ENCODE data around the gene ELF1. TPM values are rescaled to one million over a fixed set of nuclear protein-coding genes. Genes with fewer than 3 reads are reported as not detected.
"Not testable (repeated sequence)": the region's sequence is repeated elsewhere in the genome, so short reads cannot be mapped to it uniquely, and the experiment has no call there.

The ELF1 gene
- polyA plus RNA-seq, 1 experiment: 46.8 TPM

- DNase-seq (ENCODE audit: low read depth, low spot score): no peak
- no peak overlapping the region for H3K27ac ChIP-seq (ENCODE audit: low read depth, low read length)
- ChIA-PET POLR2A (interaction anchor here (0.5 kb wide), 1 partner anchor 11 kb away, joined by 3 read pairs; no protein-coding TSS in a partner anchor), CTCF (no interaction called here)
- H3K27me3 ChIP-seq (ENCODE audit: control insufficient read depth, insufficient read depth, low read length): no peaks in the 10 kb centered on the region
- H3K9me3 ChIP-seq (ENCODE audit: control insufficient read depth, insufficient read depth, low read length): no peaks in the 10 kb centered on the region
- no peak for TF ChIP-seq CTCF (IDR thresholded peaks at IDR 0.05; ENCODE audit: low read depth, low read length)
- no peak overlapping the region for H3K4me3 ChIP-seq (ENCODE audit: low read depth, low read length)
Observed at GRCh38 chr13:40932252-40932651, 86.9 kb downstream of the ELF1 start.

DNA sequence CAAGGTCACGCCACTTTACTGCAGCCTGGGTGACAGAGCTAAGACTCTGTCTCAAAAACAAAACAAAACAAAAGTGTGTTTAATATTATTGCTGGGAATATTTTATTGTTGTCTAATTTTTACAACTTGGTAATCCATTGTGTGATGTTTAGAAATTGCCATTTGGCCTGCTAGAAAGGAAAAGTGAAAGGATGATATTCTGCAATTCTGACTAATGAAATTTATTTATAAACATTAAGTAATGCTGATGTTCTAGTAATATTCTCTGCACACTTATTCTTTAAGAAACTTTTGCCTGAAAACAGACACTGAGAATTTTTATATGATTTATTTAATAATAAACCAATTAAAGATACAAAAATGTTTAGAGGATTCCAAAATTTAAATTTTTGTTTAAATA is 87.4 kb downstream of the ELF1 start:
- Histone ChIP-seq H3K27me3 (ENCODE audit: control insufficient read depth, insufficient read depth, low read length) (no peaks in the 10 kb centered on the region), H3K9me3 (ENCODE audit: control insufficient read depth, insufficient read depth, low read length) (no peaks in the 10 kb centered on the region; the same call in 1 of the 2 replicates), H3K4me3 (ENCODE audit: low read depth, low read length) (no peak overlapping the region), H3K27ac (ENCODE audit: low read depth, low read length) (no peak overlapping the region)
- TF ChIP-seq CTCF (IDR thresholded peaks at IDR 0.05; ENCODE audit: low read depth, low read length): no peak
- ChIA-PET CTCF (no interaction called here), POLR2A (no interaction called here)
- DNase-seq (ENCODE audit: low read depth, low spot score): no peak

DNA sequence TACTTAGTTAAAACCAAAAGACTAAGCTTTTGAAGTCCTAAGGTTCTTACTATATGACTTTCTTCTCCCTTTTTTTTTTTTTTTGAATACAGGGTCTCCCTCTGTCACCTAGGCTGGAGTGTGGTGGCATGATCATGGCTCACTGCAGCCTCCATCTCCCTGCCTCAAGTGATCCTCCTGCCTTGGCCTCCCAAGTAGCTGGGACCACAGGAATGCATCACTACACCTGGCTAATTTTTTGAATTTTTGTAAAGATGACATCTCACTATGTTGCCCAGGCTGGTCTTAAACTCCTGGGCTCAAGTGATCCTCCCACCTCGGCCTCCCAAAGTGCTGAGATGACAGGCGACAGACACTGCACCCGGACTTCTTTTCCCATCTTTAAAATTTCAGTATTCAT is 89.2 kb downstream of the ELF1 start:
- CTCF ChIA-PET: interaction anchor here (0.5 to 0.7 kb wide), 3 partner anchors 10 to 1276 kb away, joined by 3 to 4 read pairs (median 3); no protein-coding TSS in a partner anchor
- H3K27ac ChIP-seq (ENCODE audit: low read depth, low read length); H3K9me3 ChIP-seq (ENCODE audit: control insufficient read depth, insufficient read depth, low read length); POLR2A ChIA-PET; H3K4me3 ChIP-seq (ENCODE audit: low read depth, low read length); DNase-seq (ENCODE audit: low read depth, low spot score); H3K27me3 ChIP-seq (ENCODE audit: control insufficient read depth, insufficient read depth, low read length): not testable (repeated sequence)

DNA sequence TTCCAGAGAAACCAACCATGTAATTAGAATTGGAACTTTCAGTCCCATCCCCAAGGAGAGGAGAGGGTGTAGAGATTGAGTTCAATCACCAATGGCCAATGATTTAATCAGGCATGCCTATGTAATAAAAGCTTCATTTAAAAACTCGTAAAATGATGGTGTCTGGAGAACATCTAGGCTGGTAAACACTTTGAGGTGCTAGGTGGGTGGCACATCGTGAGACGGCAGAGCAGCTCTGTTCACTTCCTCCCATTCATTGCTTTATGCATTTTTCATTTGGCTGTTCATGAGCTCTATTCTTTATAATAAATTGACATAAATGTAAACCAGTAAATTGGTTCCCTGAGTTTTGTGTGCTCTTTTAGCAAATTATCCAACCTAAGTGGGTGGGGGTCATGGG is 90.1 kb downstream of the ELF1 start:
- H3K27me3 ChIP-seq (ENCODE audit: control insufficient read depth, insufficient read depth, low read length): no peaks in the 10 kb centered on the region
- no peak overlapping the region for H3K27ac ChIP-seq (ENCODE audit: low read depth, low read length)
- no peaks in the 10 kb centered on the region; the same call in 1 of the 2 replicates for H3K9me3 ChIP-seq (ENCODE audit: control insufficient read depth, insufficient read depth, low read length)
- no peak overlapping the region for H3K4me3 ChIP-seq (ENCODE audit: low read depth, low read length)
- no peak for DNase-seq (ENCODE audit: low read depth, low spot score)
- no peak for TF ChIP-seq CTCF (IDR thresholded peaks at IDR 0.05; ENCODE audit: low read depth, low read length)
- CTCF ChIA-PET: interaction anchor here (0.7 kb wide), 1 partner anchor 145 kb away, joined by 3 read pairs; no protein-coding TSS in a partner anchor
- POLR2A ChIA-PET: no interaction called here

DNA sequence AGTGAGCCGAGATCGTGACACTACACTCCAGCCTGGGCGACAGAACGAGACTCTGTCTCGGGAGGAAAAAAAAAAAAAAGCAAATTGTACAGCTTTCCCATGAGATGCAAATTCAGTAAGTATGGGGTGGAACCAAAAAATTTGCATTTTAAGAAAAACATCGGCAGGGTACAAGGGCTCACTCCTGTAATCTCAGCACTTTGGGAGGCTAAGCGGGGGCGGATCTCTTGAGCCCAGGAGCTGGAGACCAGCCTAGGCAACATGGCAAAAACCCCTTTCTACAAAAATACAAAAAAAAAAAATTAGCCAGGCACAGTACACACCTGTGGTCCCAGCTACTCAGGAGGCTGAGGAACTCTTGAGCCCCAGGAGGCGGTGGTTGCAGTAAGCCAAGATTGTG is 91.2 kb downstream of the ELF1 start:
- ChIA-PET POLR2A (no interaction called here), CTCF (no interaction called here)
- H3K4me3 ChIP-seq (ENCODE audit: low read depth, low read length): no peak overlapping the region
- H3K9me3 ChIP-seq (ENCODE audit: control insufficient read depth, insufficient read depth, low read length): no peaks in the 10 kb centered on the region; the same call in 1 of the 2 replicates
- no peak for TF ChIP-seq CTCF (IDR thresholded peaks at IDR 0.05; ENCODE audit: low read depth, low read length)
- DNase-seq (ENCODE audit: low read depth, low spot score): no peak
- no peaks in the 10 kb centered on the region for H3K27me3 ChIP-seq (ENCODE audit: control insufficient read depth, insufficient read depth, low read length)
- no peak overlapping the region for H3K27ac ChIP-seq (ENCODE audit: low read depth, low read length)

DNA sequence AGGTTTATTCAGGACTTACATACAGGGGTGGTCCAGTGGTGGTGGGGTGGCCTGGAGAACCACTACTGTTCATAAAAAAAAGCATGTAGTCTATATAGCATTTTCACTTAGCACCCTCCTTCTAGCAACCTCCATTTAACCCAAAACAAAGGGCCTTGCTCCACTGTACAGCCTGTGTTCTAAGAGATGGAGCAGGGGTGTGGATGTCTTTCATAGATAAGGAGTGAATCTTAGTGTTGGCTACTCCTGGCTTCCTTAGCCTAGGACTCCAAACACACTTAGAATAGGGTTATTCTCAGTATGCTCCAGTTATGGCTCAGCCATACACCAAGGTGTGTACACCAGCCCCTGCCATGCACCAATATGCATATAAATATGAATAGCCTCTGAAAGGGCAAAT is 95.2 kb downstream of the ELF1 start:
- Histone ChIP-seq H3K9me3 (ENCODE audit: control insufficient read depth, insufficient read depth, low read length) (peaks cover 4% of the 10 kb centered on the region; the same call in 1 of the 2 replicates), H3K4me3 (ENCODE audit: low read depth, low read length) (no peak overlapping the region), H3K27ac (ENCODE audit: low read depth, low read length) (no peak overlapping the region), H3K27me3 (ENCODE audit: control insufficient read depth, insufficient read depth, low read length) (no peaks in the 10 kb centered on the region)
- ChIA-PET CTCF (no interaction called here), POLR2A (no interaction called here)
- DNase-seq (ENCODE audit: low read depth, low spot score): no peak
- TF ChIP-seq CTCF (IDR thresholded peaks at IDR 0.05; ENCODE audit: low read depth, low read length): no peak
